ENCODE data around the gene TMEM9B. TPM values are rescaled to one million over a fixed set of nuclear protein-coding genes. Genes with fewer than 3 reads are reported as not detected.
"Not testable (repeated sequence)": the region's sequence is repeated elsewhere in the genome, so short reads cannot be mapped to it uniquely, and the experiment has no call there.

Gene TMEM9B
- polyA plus RNA-seq, 1 donor from 2014 or later = 63.1 TPM

GRCh38 chr11:8937159-8937558 is 27.1 kb downstream of the TMEM9B start:
- Histone ChIP-seq H3K36me3 (ENCODE audit: insufficient read depth, low read length) (no peaks in the 10 kb centered on the region), H3F3A (ENCODE audit: insufficient read depth, low read length, poor library complexity, severe bottlenecking) (no peaks in the 10 kb centered on the region), H3K4me2 (ENCODE audit: low read length) (no peak overlapping the region), H2AFZ (ENCODE audit: low read depth, low read length) (no peak overlapping the region), H3K9me2 (ENCODE audit: insufficient read depth, low read length) (no peaks in the 10 kb centered on the region), H3K9me3 (ENCODE audit: low read length) (no peaks in the 10 kb centered on the region), H3K4me3 (ENCODE audit: low read length) (no peak overlapping the region), H3K79me2 (replicated peaks; ENCODE audit: insufficient read depth, low read length) (no peaks in the 10 kb centered on the region), H3K9ac (ENCODE audit: low read length) (no peak overlapping the region), H3K27me3 (ENCODE audit: insufficient read depth, low read depth, low read length) (no peaks in the 10 kb centered on the region), H4K20me1 (ENCODE audit: insufficient read depth) (no peaks in the 10 kb centered on the region), H3K27ac (ENCODE audit: low read length) (no peak overlapping the region)
- TF ChIP-seq POLR2AphosphoS5 (IDR thresholded peaks at IDR 0.05) (no peak), EP300 (conservative IDR thresholded peaks at IDR 0.05; ENCODE audit: poor library complexity, severe bottlenecking) (no peak), RAD21 (conservative IDR thresholded peaks at IDR 0.05) (no peak), TAF1 (IDR thresholded peaks at IDR 0.05; ENCODE audit: low read depth) (no peak), EZH2 (IDR thresholded peaks at IDR 0.05; ENCODE audit: borderline replicate concordance, insufficient read depth, low read length, poor library complexity, severe bottlenecking) (no peak), SMC3 (conservative IDR thresholded peaks at IDR 0.05; ENCODE audit: poor library complexity) (no peak), REST (IDR thresholded peaks at IDR 0.05; ENCODE audit: borderline replicate concordance) (no peak), CTCF (IDR thresholded peaks at IDR 0.05; ENCODE audit: poor library complexity, severe bottlenecking) (no peak), MXI1 (conservative IDR thresholded peaks at IDR 0.05; ENCODE audit: poor library complexity, severe bottlenecking) (no peak)

GRCh38 chr11:8935789-8936188 is 28.5 kb downstream of the TMEM9B start:
- H3K9ac ChIP-seq (ENCODE audit: low read length); H3K27ac ChIP-seq (ENCODE audit: low read length); H3K79me2 ChIP-seq (replicated peaks; ENCODE audit: insufficient read depth, low read length); H3K4me2 ChIP-seq (ENCODE audit: low read length); H3K9me3 ChIP-seq (ENCODE audit: low read length); H3K4me3 ChIP-seq (ENCODE audit: low read length); H3F3A ChIP-seq (ENCODE audit: insufficient read depth, low read length, poor library complexity, severe bottlenecking); H4K20me1 ChIP-seq (ENCODE audit: insufficient read depth); H3K27me3 ChIP-seq (ENCODE audit: insufficient read depth, low read depth, low read length); H3K36me3 ChIP-seq (ENCODE audit: insufficient read depth, low read length); H3K9me2 ChIP-seq (ENCODE audit: insufficient read depth, low read length); H2AFZ ChIP-seq (ENCODE audit: low read depth, low read length): not testable (repeated sequence)
